HG03280 (cell line): ENCODE data around the gene DNAJC30.

Source experiments
- ATAC-seq: cut with Tn5 transposase; IDR thresholded peaks from one replicate; pipeline ENCODE4 v1.9.1; 2021; ENCODE audit warnings: mild to moderate bottlenecking, moderate library complexity; ENCODE audit not compliant: unreplicated experiment

Gene DNAJC30

GRCh38 chr7:73650524-73650923 is 32.7 kb downstream of the DNAJC30 start:
- no peak for ATAC-seq

- no peak for ATAC-seq
Observed at GRCh38 chr7:73649576-73649975, 33.7 kb downstream of the DNAJC30 start.

DNA sequence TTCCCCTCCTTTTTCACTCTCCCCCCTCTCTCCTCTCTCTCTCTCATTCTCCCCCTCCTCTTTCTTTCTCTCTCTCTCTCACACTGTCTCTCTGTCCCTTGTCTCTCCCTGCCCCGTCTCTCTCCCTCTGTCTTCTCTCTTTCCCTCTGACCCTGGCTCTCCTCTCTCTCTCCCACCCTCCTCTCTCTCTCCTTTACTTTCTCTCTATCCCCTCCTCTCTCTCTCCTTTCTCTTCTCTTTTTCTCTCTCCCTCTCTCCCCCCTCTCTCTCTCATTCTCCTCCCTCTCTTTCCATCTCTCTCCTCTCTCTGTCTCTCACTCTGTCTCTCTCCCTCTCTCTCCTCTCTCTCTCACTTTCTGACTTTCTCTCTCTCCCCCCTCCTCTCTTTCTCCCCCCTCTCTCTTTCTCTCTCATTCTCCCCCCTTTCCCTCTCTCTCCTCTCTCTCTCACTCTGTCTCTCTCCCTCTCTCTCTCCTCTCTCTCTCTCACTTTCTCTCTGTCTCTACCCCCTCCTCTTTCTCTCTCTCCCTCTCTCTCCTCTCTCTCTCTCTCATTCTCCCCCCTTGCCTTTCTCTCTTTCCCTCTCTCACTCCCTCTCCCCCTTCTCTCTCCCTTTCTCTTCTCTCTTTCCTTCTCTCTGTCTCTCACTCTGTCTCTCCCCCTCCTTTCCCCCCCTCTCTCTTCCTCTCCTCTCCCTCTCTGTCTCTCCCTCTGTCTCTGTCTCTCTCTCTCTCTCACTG is 34.5 kb downstream of the DNAJC30 start:
- ATAC-seq, result no peak

GRCh38 chr7:73647725-73648592 is 35.3 kb downstream of the DNAJC30 start:
- no peak for ATAC-seq

DNA sequence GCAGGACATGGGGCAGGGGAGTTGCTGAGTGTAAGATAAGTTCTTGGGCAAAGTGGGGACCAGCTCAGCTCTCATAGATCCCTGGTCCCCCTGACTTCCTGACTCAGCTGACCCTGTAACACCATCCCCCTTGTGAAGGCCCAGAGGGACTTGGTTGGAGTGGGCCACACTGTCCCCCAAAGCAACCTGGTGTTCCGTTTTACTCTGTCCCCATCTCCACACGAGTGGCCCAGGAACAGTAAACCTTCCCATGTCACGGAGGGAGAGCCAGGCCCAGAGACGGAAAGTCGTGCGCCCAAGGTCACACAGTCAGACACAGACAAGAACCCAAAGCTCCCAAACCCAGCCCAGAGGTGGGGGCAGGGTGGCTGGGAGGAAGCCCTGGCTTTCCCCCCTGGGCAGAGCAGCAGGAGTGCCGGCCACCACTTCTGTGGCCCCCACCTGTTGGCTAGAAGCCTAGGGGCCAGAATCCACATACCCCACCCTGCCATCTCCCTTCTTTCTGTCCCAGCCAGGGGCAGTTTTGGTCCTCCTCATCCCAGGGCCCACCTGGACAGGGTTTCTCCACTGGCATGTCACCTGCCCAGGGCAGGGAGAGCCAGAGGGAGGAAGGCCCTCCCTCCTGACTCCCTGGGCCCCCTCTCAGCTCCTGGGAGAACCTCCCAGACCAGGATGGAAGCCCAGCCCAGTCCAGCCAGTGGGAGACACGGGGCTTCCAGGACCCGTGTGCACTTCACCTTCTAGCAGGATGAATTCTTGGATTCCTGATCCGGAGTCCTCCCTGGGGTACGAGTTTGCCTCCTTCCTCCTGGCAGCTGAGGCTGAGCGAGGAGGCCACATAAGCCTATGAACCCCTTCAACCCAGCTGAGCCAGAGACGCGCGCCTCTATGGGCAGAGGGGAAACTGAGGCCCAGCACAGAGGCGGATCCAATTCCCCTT is 36.2 kb downstream of the DNAJC30 start:
- no peak for ATAC-seq

DNA sequence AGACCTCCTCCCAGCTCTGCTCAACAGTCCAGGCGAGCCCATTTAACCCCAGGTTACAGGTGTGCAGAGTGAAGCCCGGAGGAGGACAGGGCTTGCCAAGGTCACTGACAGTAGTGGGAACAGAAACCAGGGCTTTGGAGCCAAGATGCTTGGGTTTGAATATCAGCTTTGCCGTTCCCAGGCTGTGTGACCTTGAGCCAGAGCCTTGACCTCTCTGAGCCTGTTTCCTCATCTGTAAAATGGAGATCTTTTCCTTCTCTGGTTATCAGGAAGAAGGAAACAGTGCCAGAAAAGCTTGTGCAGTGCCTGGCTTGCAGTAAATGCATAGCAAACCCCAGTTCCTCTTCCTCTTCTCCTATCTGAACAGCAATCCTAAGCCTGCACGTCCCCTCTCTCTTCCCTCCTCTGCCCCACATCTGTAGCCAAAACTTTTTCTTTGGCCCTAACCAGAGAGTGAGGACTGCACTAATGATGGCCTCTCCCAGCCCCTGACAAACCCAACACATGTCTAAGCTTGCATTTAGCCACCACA is 37.5 kb downstream of the DNAJC30 start:
- no peak for ATAC-seq

GRCh38 chr7:73644688-73645286 is 38.5 kb downstream of the DNAJC30 start:
- ATAC-seq, result no peak

DNA sequence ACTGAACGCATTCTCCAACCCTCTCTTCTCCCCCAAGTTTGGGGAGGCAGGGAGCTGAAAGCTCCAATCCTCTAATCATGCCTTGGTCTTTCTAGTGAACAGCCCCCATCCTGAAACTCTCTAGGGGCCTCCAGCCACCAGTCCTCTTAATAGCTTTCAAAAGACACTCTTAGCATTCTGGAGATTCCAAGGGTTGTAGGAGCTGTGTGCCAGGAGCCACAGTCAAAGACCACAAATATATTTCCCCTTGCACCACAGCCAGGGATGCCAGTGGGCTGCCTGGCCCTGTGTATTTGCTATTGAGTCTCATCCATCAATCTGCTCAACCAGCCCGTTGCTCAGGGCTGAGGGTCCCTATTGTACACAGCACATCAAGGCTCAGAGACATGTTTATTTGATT is 40.4 kb downstream of the DNAJC30 start:
- no peak for ATAC-seq

DNA sequence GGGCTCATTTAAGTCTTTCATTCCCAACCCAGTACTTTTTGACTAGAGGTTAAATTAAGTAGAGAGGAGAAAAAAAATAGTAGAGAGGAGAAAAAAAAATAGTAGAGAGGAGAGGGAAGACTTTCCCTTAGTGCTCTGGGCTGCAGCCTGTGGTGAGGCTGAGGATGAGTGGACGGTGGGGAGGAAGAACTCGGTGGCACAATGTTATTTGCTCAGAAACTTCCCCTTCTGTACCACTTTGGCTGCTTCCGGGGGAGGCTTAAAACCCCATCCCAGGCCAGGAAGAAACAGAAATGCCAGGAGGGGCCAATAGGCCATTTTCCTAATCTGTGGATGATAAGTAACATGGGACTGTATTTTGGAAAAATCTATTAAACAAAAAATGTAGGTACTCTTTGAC is 44.3 kb downstream of the DNAJC30 start:
- ATAC-seq, result no peak

GRCh38 chr7:73635428-73636200 is 47.6 kb downstream of the DNAJC30 start:
- ATAC-seq, result no peak

DNA sequence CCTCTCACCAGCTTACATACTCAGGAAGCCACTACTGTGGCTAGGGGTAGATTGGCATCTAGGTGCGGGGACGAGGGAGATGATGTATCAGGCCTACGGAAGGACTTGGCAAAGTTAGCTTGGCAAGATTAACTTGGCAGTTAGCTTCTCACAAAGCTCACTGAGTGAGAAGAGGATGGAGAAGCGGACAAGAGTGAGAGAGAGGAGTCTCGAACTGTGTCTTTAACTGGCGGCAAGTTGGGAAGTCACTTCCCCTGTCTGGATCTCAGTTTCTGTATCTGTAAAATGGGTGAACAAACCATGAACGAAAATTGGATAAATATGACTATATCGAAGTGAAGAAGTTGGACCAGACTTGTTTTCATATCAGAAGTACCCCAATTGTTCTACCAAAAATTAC is 49.4 kb downstream of the DNAJC30 start:
- ATAC-seq, result no peak

- ATAC-seq, result no peak
Observed at GRCh38 chr7:73633323-73633722, 49.9 kb downstream of the DNAJC30 start.

DNA sequence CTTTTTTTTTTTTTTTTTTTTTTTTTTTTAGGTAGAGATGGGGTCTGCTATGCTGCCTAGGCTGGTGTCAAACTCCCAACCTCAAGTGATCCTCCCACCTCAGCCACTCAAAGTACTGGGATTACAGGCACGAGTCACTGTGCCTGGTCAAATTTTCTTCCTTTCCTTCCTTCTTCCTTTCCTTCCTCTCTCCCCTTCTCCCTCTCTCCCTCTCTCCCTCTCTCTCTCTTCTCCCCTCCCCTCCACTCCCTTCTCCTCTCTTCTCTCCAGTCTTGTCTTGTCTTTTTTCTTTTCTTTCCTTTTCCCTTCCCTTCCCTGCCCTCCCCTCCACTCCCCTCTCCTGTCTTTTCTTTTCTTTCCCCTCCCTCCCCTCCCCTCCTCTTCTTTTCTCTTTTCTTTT is 51.7 kb downstream of the DNAJC30 start:
- no peak for ATAC-seq
